Skeletal muscle cell (primary cell): ENCODE measurements around the gene CHN2.
A peak's percentile ranks its signal among the peaks of the same experiment; 100 is the strongest.
"Not testable (repeated sequence)": the region's sequence is repeated elsewhere in the genome, so short reads cannot be mapped to it uniquely, and the experiment has no call there.

ENCODE experiments used
- DNase-seq: peaks from one replicate; pipeline ENCODE4 v3.0.0-alpha.2; 2010; ENCODE audit warnings: low read depth
- H3K4me3 ChIP-seq: 2 replicates; pipeline ENCODE4 v1.5.1; 2011; ENCODE audit warnings: low read depth, mild to moderate bottlenecking, control low read depth, low read length, moderate library complexity

The CHN2 gene

DNA sequence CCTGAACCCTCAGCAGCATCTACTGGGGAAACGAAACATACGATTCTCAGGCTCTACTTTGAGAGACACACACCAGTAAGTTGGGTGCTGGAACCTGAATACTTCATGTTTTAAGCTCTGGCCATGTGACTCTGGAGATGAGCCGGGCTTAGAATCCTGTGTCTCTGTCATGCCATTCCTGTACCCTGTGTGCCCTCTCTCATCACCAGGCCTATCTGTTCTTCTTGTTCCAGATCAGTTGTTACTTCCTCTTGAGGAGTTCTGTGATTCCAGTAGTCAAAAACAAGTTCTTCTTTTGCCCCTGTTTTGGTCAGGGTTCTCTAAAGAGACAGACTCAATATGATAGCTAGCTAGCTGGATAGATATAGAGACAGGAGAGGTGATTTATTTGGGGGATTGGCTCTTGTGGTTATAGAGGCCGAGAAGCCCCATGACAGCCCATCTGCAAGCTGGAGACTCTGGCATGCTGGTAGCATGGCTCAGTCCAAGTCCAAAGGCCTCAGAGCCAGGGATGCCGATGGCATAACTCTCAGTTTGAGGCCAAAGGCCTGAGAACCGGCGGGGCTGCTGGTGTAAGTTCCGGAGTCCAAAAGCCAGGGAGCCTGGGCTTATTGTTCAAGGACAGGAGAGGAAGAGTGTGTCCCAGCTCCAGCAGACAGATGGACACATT, 54.3 kb downstream of the CHN2 start:
- DNase-seq, result no peak
- no peak overlapping the region for H3K4me3 ChIP-seq

- no peak overlapping the region for H3K4me3 ChIP-seq
- DNase-seq, result no peak
Measured at GRCh38 chr7:29249383-29249750, 54.8 kb downstream of the CHN2 start.

DNA sequence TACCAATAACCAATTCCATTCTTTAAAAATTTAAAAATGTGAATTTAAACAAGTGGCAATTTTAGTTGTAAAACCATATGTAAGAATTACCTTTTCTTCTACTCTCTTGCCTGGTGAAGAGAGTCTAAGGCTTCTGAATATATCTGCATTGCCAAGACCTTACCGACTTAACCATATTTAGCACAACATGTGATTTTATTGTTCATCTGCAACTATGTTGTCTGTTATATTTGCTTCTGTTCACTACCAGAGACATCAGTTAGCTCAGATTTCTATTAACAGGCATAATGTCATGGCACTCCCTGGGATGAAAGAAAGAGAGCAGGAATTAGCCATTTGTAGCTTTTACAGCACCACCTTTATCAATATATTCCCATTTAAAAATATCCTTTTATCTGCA, 55.3 kb downstream of the CHN2 start:
- H3K4me3 ChIP-seq, result no peak overlapping the region
- DNase-seq, result no peak

GRCh38 chr7:29253225-29253624, 58.6 kb downstream of the CHN2 start:
- H3K4me3 ChIP-seq, result no peak overlapping the region

GRCh38 chr7:29254591-29254990, 60.0 kb downstream of the CHN2 start:
- no peak for DNase-seq
- H3K4me3 ChIP-seq, result no peak overlapping the region

More at GRCh38 chr7:29253225-29253624, 58.6 kb downstream of the CHN2 start:
- no peak for DNase-seq

GRCh38 chr7:29255199-29255878, 60.8 kb downstream of the CHN2 start:
- no peak for DNase-seq
- H3K4me3 ChIP-seq, result no peak overlapping the region

GRCh38 chr7:29255906-29256692, 61.5 kb downstream of the CHN2 start:
- DNase-seq, result no peak
- H3K4me3 ChIP-seq, result no peak overlapping the region

- no peak for DNase-seq
- H3K4me3 ChIP-seq, result no peak overlapping the region
Measured at GRCh38 chr7:29256693-29257002, 62.1 kb downstream of the CHN2 start.

GRCh38 chr7:29258951-29259350, 64.4 kb downstream of the CHN2 start:
- no peak for DNase-seq
- H3K4me3 ChIP-seq, result no peak overlapping the region

- no peak overlapping the region for H3K4me3 ChIP-seq
- no peak for DNase-seq
Measured at GRCh38 chr7:29262191-29262917, 67.8 kb downstream of the CHN2 start.

GRCh38 chr7:29263601-29264207, 69.1 kb downstream of the CHN2 start:
- H3K4me3 ChIP-seq, DNase-seq: not testable (repeated sequence)

DNA sequence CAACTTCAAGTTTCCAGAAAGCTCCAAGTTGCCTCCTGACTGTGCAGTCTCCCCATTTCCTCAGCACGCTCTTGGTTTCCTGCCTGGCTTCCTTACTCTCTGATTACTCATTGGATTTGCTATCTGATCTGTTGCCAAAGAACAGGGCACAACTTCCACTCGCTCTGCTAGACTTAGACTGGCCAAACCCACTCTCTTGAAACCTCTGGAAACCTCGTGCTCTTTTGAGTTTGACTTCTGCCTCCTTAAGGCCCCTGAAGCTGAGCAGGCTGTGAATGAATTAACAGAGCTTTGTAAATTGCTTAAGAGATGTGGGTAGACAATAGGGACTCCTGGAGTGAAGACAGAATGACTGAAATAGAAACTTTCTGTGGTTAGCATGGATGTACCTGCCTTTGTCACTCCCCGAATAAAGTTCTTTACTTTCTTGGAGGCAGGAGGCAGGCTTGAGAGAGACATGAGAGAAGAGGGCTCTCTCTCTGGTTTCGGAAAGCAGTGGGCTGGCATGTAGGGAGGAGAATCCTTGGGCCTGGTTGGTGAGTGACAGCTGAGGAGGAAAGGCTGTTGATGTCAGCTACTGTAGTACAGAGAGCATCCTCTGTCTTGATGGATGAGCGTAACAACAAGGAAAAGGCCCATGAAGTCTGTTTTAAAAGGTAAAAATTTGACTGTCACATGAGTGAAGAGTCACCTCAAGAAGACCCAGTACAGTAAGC, 70.8 kb downstream of the CHN2 start:
- DNase-seq, result no peak
- H3K4me3 ChIP-seq, result no peak overlapping the region

DNA sequence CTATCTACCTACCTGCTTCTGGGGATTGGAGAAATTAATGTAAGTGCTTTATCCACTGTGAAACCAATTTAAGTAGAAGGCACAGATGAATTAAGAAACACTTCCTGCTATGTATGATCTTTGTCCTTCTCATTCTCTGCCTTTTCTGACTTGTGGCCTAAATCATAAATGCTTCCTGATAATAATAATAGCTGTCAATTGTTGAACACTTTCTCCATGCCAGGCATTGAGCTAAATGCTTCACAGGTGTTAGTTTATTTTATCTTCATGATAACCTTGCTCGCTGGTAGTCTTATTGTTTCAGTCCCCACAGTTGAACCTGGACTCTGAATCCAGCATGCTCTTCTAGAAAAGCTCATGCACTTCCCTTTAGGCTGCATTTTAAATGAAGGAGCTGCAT, 75.4 kb downstream of the CHN2 start:
- no peak overlapping the region for H3K4me3 ChIP-seq
- no peak for DNase-seq

DNA sequence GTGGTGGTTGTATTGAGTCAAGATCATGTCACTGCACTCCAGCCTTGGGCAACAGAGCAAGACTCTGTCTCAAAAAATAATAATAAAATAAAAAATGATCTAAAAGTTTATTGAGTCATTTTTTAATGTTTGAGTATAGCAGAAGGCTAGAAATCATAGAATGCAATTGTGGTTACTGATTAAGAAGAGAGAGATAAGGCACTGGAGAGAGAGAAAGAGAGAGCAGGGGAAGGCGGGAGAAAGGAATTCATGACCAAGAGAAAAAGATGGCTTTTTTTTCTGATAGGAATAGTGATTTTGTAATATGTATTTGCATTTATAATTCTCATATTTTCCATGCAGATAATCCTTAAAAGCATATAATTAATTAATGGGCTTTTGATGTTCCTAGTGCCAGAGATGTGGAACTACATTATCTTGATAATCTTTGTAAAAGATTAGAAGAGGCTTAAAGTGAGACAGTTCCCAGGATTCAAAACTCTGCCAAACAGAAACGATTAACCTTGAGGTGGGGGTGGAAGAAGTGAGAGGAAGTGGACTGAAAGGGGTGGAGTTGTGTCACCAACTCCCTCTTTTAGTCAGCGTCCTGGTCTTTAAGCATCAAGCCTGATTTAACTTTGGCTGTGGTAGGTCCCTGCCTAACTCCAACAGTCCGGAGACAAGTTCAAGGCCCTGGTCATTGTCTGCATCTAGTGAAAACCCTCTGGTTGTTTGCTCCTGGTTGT, 76.2 kb downstream of the CHN2 start:
- DNase-seq, result no peak
- H3K4me3 ChIP-seq, result no peak overlapping the region

GRCh38 chr7:29271319-29271658, 76.7 kb downstream of the CHN2 start:
- H3K4me3 ChIP-seq, result no peak overlapping the region

DNA sequence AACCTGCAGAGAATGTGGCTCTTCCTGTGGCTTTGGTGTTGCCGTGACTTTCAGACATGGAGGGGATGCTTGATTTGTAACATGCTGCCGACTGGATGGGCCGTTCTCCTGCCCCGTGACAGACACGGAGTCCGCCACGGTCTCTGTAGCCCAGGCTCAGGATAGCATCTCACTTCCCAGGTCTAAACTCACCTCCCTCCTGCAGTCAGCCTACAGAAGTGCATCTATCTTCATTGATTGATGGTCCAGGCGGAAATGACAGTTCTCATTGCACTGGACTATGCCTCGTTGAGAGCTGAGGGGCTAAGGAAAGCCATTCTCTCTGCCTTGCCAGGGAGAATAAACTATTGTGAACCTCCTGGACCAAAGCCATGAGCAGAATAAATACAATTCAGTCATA, 77.5 kb downstream of the CHN2 start:
- DNase-seq, result no peak
- no peak overlapping the region for H3K4me3 ChIP-seq

More at GRCh38 chr7:29271319-29271658, 76.7 kb downstream of the CHN2 start:
- no peak for DNase-seq

GRCh38 chr7:29274146-29275017, 79.8 kb downstream of the CHN2 start:
- H3K4me3 ChIP-seq, result no peak overlapping the region
- peak; percentile 64 for DNase-seq

DNA sequence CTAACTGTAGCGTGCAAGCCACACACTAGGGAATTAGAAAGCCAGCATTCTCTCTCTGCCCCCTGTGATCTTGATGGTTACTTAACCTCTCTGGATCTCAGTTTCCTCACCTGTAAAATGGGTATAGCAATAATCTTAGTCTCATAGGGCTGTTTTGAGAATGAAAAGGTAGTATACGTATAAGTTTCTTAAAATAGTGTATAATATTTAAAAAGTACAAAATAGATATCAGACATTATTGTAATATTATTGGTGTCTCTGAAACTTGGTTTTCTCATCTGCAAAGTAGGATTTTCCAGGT, 80.4 kb downstream of the CHN2 start:
- no peak overlapping the region for H3K4me3 ChIP-seq
- DNase-seq, result no peak
